H9 (cell line): ENCODE measurements around the gene KIRREL3. TPM values are rescaled to one million over a fixed set of nuclear protein-coding genes. Genes with fewer than 3 reads are reported as not detected.

Experiments used
- DNase-seq: peaks from one replicate; pipeline ENCODE4 v3.0.0-alpha.2; 2017
- H2AFZ ChIP-seq: one replicate; pipeline ENCODE4 v1.6.1; 2013; ENCODE audit warnings: mild to moderate bottlenecking, low read length, control low read depth, moderate library complexity
- H2AK5ac ChIP-seq: 2 replicates; pipeline ENCODE4 v1.6.1; 2013; ENCODE audit warnings: low read length, control low read depth, mixed read lengths; ENCODE audit not compliant: insufficient read length
- H2BK120ac ChIP-seq: one replicate; pipeline ENCODE4 v1.6.1; 2013; ENCODE audit warnings: low read depth, mild to moderate bottlenecking, low read length, control low read depth, inconsistent platforms; ENCODE audit not compliant: poor library complexity, severe bottlenecking
- H2BK12ac ChIP-seq: 2 replicates; pipeline ENCODE4 v1.6.1; 2013; ENCODE audit warnings: low read length, control low read depth, mixed read lengths, low read depth; ENCODE audit not compliant: insufficient read length
- H2BK15ac ChIP-seq: 2 replicates; pipeline ENCODE4 v1.6.1; 2013; ENCODE audit warnings: low read depth, low read length, control low read depth
- H2BK20ac ChIP-seq: one replicate; pipeline ENCODE4 v1.6.1; 2013; ENCODE audit warnings: low read depth, mild to moderate bottlenecking, low read length, control low read depth, inconsistent platforms; ENCODE audit not compliant: poor library complexity, severe bottlenecking
- H2BK5ac ChIP-seq: 2 replicates; pipeline ENCODE4 v1.6.1; 2013; ENCODE audit warnings: low read length, control low read depth, mixed read lengths; ENCODE audit not compliant: insufficient read length
- H3K14ac ChIP-seq: 2 replicates; pipeline ENCODE4 v1.6.1; 2013; ENCODE audit warnings: low read length, control low read depth; ENCODE audit not compliant: insufficient read depth
- H3K18ac ChIP-seq: 2 replicates; pipeline ENCODE4 v1.6.1; 2013; ENCODE audit warnings: low read depth, mild to moderate bottlenecking, mixed read lengths, low read length, control low read depth; ENCODE audit not compliant: insufficient read length
- H3K23ac ChIP-seq: 2 replicates; pipeline ENCODE4 v1.6.1; 2013; ENCODE audit warnings: low read length, control low read depth, mixed read lengths, low read depth; ENCODE audit not compliant: insufficient read length
- H3K23me2 ChIP-seq: 2 replicates; pipeline ENCODE4 v1.6.1; 2013; ENCODE audit warnings: low read depth, mild to moderate bottlenecking, mixed read lengths, low read length, control low read depth; ENCODE audit not compliant: insufficient read length, poor library complexity, severe bottlenecking
- H3K27ac ChIP-seq: 2 replicates; pipeline ENCODE4 v1.5.1; 2013; ENCODE audit warnings: low read length, control low read depth, mixed read lengths, low read depth; ENCODE audit not compliant: insufficient read length
- H3K27me3 ChIP-seq: 2 replicates; pipeline ENCODE4 v1.6.1; 2013; ENCODE audit warnings: low read length, control low read depth, inconsistent platforms; ENCODE audit not compliant: insufficient read depth
- H3K4ac ChIP-seq: 2 replicates; pipeline ENCODE4 v1.6.1; 2013; ENCODE audit warnings: low read depth, mild to moderate bottlenecking, control low read depth, inconsistent platforms, low read length, moderate library complexity
- H3K4me1 ChIP-seq: 2 replicates; pipeline ENCODE4 v1.6.1; 2013; ENCODE audit warnings: low read length, control low read depth, inconsistent platforms; ENCODE audit not compliant: insufficient read depth
- H3K4me2 ChIP-seq: 2 replicates; pipeline ENCODE4 v1.6.1; 2013; ENCODE audit warnings: low read length, control low read depth, mixed read lengths; ENCODE audit not compliant: insufficient read length, insufficient read depth
- H3K56ac ChIP-seq: 2 replicates; pipeline ENCODE4 v1.6.1; 2013; ENCODE audit warnings: low read depth, mild to moderate bottlenecking, mixed read lengths, low read length, control low read depth; ENCODE audit not compliant: insufficient read length
- H3K79me1 ChIP-seq: 2 replicates; pipeline ENCODE4 v1.6.1; 2013; ENCODE audit warnings: low read depth, mild to moderate bottlenecking, moderate library complexity, low read length, control low read depth, inconsistent platforms; ENCODE audit not compliant: insufficient read depth, poor library complexity, severe bottlenecking
- H3K79me2 ChIP-seq: 2 replicates; pipeline ENCODE4 v1.6.1; 2013; ENCODE audit warnings: low read length, control low read depth, inconsistent platforms; ENCODE audit not compliant: insufficient read depth
- H3K9ac ChIP-seq: 2 replicates; pipeline ENCODE4 v1.6.1; 2013; ENCODE audit warnings: low read length, control low read depth, mixed read lengths; ENCODE audit not compliant: insufficient read length; ENCODE audit errors: extremely low read depth
- H3K9me3 ChIP-seq: one replicate; pipeline ENCODE4 v1.6.1; 2013; ENCODE audit warnings: low read depth, low read length, inconsistent platforms; ENCODE audit not compliant: control insufficient read depth
- H3T11ph ChIP-seq: one replicate; pipeline ENCODE4 v1.6.1; 2013; ENCODE audit warnings: mild to moderate bottlenecking, low read length, control low read depth, inconsistent platforms
- H4K20me1 ChIP-seq: one replicate; pipeline ENCODE4 v1.6.1; 2013; ENCODE audit not compliant: control insufficient read depth, insufficient read length, insufficient read depth
- H4K5ac ChIP-seq: 2 replicates; pipeline ENCODE4 v1.6.1; 2013; ENCODE audit warnings: low read depth, mild to moderate bottlenecking, mixed read lengths, low read length, control low read depth; ENCODE audit not compliant: insufficient read length
- H4K8ac ChIP-seq: replicated peaks from 2 replicates; pipeline ENCODE4 v1.6.1; 2013; ENCODE audit warnings: low read length, control low read depth, mixed read lengths, low read depth; ENCODE audit not compliant: insufficient read length
- H4K91ac ChIP-seq: 2 replicates; pipeline ENCODE4 v1.6.1; 2013; ENCODE audit warnings: low read depth, mild to moderate bottlenecking, moderate library complexity, mixed read lengths, low read length, control low read depth; ENCODE audit not compliant: insufficient read length
- H3K27ac Mint-ChIP-seq, 3 experiments: 2 replicates in 2 of 3; 3 replicates in 1 of 3; pipeline ENCODE4 v1.8.0; 2020 to 2021; ENCODE audit warnings: mixed read lengths in 3 of 3, mild to moderate bottlenecking in 1 of 3, moderate library complexity in 1 of 3
- H3K27me3 Mint-ChIP-seq: 2 replicates; pipeline ENCODE4 v1.8.0; 2021; ENCODE audit warnings: low read depth, mild to moderate bottlenecking, moderate library complexity, mixed read lengths
- H3K36me3 Mint-ChIP-seq, 3 experiments: 2 replicates in 2 of 3; 3 replicates in 1 of 3; pipeline ENCODE4 v1.8.0; 2020 to 2021; ENCODE audit warnings: low read depth in 3 of 3, mixed read lengths in 3 of 3; ENCODE audit not compliant: insufficient read depth in 1 of 3
- H3K4me1 Mint-ChIP-seq, 2 experiments: 2 replicates each; pipeline ENCODE4 v1.8.0; 2020; ENCODE audit warnings: mixed read lengths in 2 of 2
- H3K4me3 Mint-ChIP-seq, 2 experiments: 2 replicates in 1 of 2; 3 replicates in 1 of 2; pipeline ENCODE4 v1.8.0; 2020 to 2021; ENCODE audit warnings: mild to moderate bottlenecking in 2 of 2, mixed read lengths in 2 of 2, moderate library complexity in 1 of 2
- H3K9me3 Mint-ChIP-seq, 2 experiments: 2 replicates in 1 of 2; 3 replicates in 1 of 2; pipeline ENCODE4 v1.8.0; 2020; ENCODE audit warnings: mild to moderate bottlenecking in 2 of 2, mixed read lengths in 2 of 2, moderate library complexity in 1 of 2
- WGBS: extraction: QIAGEN DNeasy Blood & Tissue Kit; methylation state at CpG from one replicate; pipeline ENCODE4 v1.1.7; 2013; ENCODE audit warnings: missing lambda C conversion rate, low lambda C conversion rate, mixed read lengths; ENCODE audit not compliant: insufficient read length; ENCODE audit errors: extremely low coverage; 5-methylcytosine and 5-hydroxymethylcytosine counted together
- total RNA-seq: library from RNA; stranded (reverse); gene quantifications from 2 replicates; pipeline ENCODE4 v1.2.1, GENCODE V29; 2021
- TF ChIP-seq, protein P1 (sequence below): fragments of 200-600 bp; sonication (generic); conservative IDR thresholded peaks from 3 replicates; pipeline ENCODE4 v1.8.0; 2021; ENCODE audit warnings: antibody characterized with exemption, mild to moderate bottlenecking

KIRREL3 gene
- total RNA-seq, 1 experiment from 2014 or later, result 0.17 TPM

DNA sequence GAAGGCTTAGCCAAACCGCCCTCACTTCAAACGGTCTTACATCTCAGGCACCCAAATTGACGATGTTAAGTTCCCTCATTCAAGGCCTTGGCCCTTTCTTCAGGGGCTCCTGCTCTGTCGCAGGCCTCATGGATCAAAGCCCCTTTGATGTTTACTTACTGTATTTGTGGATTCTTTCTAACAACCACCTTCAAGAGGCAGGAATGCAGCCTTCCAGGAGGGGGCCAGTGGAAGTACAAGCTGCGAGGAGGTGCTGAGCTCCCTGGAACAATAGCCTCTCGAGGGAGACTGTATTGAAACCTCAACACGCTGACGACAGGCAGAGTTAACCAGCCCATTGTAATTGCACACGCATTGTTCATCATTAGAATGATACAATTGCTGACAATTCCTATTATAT is 436.0 kb downstream of the KIRREL3 start:
- Histone ChIP-seq H4K20me1 (no peaks in the 10 kb centered on the region), H3K4ac (no peak overlapping the region), H2BK120ac (no peak overlapping the region), H3K79me1 (no peaks in the 10 kb centered on the region), H3K56ac (no peak overlapping the region), H3T11ph (no peak overlapping the region), H3K9me3 (no peaks in the 10 kb centered on the region), H3K4me1 (peaks cover 3% of the 10 kb centered on the region; the same call in 1 of the 2 replicates), H3K23me2 (no peaks in the 10 kb centered on the region), H3K27me3 (no peaks in the 10 kb centered on the region), H2BK20ac (no peak overlapping the region), H3K23ac (no peak overlapping the region), H3K27ac (no peak overlapping the region), H3K79me2 (no peaks in the 10 kb centered on the region), H3K14ac (no peak overlapping the region), H4K5ac (no peak overlapping the region), H3K18ac (no peak overlapping the region), H4K91ac (no peak overlapping the region), H4K8ac (no peak overlapping the region), H2BK5ac (no peak overlapping the region), H3K9ac (no peak overlapping the region), H2AFZ (no peak overlapping the region), H3K4me2 (no peak overlapping the region), H2BK15ac (no peak overlapping the region), H2BK12ac (no peak overlapping the region), H2AK5ac (no peak overlapping the region)
- Mint-ChIP-seq H3K36me3 (no peaks in the 10 kb centered on the region), H3K27me3 (peaks cover 87% of the 10 kb centered on the region), H3K27ac (no peak overlapping the region), H3K9me3 (no peaks in the 10 kb centered on the region), H3K4me1 (peaks cover 16 to 25% of the 10 kb centered on the region in 2 experiments), H3K4me3 (no peak overlapping the region; a peak in 1 of 5 replicates)
- DNase-seq, result peak; percentile 72
- TF ChIP-seq, protein P1, sequence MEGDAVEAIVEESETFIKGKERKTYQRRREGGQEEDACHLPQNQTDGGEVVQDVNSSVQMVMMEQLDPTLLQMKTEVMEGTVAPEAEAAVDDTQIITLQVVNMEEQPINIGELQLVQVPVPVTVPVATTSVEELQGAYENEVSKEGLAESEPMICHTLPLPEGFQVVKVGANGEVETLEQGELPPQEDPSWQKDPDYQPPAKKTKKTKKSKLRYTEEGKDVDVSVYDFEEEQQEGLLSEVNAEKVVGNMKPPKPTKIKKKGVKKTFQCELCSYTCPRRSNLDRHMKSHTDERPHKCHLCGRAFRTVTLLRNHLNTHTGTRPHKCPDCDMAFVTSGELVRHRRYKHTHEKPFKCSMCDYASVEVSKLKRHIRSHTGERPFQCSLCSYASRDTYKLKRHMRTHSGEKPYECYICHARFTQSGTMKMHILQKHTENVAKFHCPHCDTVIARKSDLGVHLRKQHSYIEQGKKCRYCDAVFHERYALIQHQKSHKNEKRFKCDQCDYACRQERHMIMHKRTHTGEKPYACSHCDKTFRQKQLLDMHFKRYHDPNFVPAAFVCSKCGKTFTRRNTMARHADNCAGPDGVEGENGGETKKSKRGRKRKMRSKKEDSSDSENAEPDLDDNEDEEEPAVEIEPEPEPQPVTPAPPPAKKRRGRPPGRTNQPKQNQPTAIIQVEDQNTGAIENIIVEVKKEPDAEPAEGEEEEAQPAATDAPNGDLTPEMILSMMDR, result peak; percentile 44
- no CpG with 5 or more reads among the region's 9 CpGs for WGBS
